MM.1S (cell line): ENCODE data around the gene TIFAB.

Source experiments
- CTCF ChIP-seq: fragments of 300-600 bp; sonication (generic); IDR thresholded peaks from 2 replicates; pipeline ENCODE4 v1.5.1; 2016; ENCODE audit warnings: antibody characterized with exemption, low read length, mixed read lengths
- EZH2 ChIP-seq: fragments of 300-600 bp; sonication (generic); optimal IDR thresholded peaks from 2 replicates; pipeline ENCODE3; 2017; ENCODE audit warnings: low read depth, mild to moderate bottlenecking, antibody characterized with exemption, low read length, mixed read lengths

DNA sequence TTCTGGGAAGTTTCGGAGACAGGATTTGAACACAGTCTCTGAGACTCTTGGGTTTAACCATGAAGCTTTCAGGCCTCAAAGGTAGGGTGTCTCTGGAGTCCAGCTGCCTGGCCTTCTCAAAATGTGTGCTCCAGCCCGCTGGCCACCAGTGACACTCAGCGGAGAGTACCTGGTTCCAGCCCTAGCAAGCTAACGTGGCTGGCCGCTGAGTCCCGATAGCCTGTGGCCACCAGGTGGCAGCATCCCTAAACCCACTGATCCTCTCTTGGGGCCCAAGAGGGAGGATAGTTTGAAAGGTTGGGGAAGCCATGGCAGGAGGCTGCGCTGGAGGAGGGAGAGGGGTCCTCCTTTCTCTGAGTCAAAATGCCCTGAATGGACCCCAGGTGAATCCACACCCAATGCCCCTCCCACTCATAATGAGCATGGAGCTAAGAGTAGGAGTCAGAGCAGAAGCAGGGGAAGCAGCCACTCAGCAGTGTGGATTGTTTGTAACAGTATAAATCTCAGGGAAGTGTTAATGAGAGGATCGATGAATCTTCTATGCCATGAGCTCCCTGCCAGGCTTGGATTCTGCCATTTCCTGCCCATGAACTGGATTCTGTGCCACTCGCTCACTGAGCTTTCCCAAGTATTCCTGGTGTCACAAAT is 5.4 kb upstream of the TIFAB start:
- peak; percentile 94 for TF ChIP-seq CTCF
- TF ChIP-seq EZH2: no peak
